GM19395 (cell line): Measurements from ENCODE around the gene GRIK2.
"Not testable (repeated sequence)": the region's sequence is repeated elsewhere in the genome, so short reads cannot be mapped to it uniquely, and the experiment has no call there.

Experiments used
- ATAC-seq: cut with Tn5 transposase; IDR thresholded peaks from one replicate; pipeline ENCODE4 v1.9.1; 2021; ENCODE audit warnings: mild to moderate bottlenecking, moderate library complexity; ENCODE audit not compliant: unreplicated experiment

Gene GRIK2

DNA sequence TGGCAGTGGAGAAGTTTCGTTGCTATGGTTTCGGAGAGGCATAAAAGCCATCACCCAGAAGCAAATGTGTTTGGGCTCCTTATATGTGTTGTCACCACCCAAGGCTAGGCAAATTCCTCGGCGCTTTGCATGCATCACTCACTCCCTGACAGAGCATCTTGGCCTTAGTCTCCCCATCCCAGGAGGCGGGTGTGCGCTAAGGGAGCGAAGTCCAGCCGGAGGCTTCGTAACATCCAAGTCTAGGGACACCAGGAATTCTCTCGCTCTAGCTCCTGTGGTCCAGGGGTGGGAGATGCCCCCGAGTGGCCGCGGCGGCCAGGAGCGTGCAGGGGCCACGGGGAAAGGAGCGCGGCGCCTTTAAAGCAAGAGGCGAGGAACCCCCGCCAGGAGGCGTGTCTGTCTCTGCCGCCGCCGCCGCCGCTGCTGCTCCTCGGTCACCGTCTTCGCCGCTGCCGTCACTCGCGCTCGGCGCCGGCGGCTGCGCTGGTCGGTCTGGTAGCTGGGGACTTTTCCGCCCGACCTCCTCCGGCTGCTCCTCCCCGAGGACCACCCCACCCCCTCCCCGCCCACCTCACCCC is at the start of gene GRIK2:
GRIK2 (plus strand) TSS at position 458 of the 578 bp plus-strand sequence.
- ATAC-seq = no peak

DNA sequence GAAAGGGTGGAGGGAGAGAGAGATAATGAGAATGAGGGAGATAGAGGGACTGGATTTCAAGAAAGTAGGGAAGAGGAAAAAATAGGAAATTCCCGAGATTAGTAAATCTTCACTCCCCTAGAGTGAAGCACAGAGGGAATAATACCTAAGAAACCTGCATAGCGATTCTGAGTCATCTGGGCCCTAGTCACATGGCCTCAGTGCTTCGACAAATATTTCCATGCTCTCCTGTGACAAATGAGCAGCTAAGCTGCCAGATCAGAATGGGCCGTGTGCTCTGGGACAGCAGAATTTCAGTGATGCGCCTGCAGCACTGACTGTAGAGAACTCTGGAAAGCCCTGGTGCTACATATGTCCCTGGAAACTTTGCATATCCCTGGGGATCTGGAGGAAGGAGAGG is 48.6 kb upstream of the GRIK2 start:
- ATAC-seq = no peak

DNA sequence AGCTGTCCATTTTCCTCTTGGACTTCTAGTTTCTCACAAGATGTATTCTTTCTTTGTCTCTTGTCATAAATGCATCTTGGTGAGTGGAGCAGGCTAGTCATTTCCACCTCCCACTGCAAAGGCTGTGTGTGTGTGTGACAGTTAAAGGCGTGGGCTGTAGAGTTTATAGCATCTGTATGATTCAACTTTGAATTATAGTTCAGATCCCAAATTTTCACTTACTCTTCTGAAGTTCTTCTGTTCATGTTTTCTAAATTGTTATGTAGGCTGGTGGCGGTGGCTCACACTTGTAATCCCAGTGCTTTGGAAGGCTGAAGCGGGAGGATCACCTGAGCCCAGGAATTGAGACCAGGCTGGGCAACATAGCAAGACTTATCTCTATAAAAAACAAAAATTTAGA is 44.7 kb upstream of the GRIK2 start:
- ATAC-seq = no peak

GRCh38 chr6:101350631-101351030 is 42.9 kb upstream of the GRIK2 start:
- ATAC-seq = not testable (repeated sequence)

- no peak for ATAC-seq
Observed at GRCh38 chr6:101351173-101351572, 42.3 kb upstream of the GRIK2 start.

DNA sequence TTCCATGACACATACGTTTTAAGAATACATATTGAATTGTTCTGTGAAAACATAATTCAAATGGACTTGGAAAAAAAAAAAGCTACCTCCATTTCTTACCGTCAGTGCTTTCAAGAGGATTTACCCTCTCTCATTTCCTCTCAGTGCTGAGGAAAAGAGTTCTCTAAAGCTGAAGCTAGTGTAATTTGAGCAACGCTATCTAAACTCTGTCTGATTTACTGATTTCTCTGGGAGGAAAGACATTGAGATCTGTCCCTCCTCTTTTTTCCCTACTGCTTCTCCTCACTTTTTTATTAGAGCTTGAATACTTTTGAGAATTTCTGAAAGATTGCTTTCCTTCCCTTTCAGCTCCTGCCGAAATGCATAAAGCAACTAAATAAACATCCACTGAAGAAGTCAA is 41.2 kb upstream of the GRIK2 start:
- no peak for ATAC-seq

- ATAC-seq = no peak
Observed at GRCh38 chr6:101365181-101365580, 28.3 kb upstream of the GRIK2 start.

DNA sequence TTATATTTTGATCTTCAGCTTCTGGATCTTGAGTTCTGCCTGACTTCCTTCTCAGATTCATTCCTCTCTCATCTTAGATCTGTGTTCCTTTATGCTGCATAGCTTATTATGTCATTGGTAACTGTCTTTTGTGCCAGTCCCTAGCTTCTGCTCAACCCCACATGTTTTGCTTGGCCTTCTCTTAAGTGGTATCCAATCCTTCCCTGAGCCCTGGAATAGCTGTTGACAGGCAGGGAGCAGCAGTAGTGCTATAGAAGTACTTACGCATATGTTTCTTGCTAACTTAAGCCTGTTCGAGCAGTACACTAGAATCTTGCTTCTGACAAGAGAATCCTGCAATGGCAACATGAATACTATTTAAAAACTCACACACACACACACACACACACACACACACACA is 13.6 kb upstream of the GRIK2 start:
- no peak for ATAC-seq

DNA sequence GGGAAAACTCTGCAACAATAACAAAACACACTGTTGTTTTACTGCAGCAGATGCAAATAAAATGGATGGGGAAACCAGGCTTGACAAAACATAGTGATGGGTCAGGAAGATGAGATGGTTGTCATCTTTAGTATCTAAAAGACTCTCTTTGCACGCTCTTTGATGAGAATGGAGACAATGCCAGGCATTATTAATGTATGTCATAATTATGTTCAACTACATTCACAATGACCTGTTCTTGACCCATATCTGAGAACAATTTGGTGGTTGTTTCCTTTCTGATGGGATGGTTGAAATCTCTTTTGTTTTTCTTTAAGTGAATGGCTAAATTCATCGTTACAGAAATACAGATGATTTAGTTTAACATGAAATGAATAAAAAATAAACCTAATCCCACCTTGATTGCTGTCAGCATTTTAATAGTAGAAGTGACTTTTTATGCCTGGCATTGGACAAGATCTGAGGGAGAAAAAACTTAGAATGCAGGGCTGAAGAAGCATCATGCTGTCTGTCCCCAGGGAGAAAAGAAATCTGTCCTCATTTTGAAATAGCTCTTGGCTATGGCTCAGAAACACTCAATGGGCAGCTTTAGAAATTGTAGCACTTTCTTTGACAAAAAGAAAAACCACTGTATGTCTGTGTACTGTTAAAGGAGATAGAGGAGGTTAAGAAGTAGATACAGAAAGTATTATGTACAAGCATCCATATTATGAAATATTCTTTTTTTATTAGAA is 12.4 kb upstream of the GRIK2 start:
- ATAC-seq = no peak

DNA sequence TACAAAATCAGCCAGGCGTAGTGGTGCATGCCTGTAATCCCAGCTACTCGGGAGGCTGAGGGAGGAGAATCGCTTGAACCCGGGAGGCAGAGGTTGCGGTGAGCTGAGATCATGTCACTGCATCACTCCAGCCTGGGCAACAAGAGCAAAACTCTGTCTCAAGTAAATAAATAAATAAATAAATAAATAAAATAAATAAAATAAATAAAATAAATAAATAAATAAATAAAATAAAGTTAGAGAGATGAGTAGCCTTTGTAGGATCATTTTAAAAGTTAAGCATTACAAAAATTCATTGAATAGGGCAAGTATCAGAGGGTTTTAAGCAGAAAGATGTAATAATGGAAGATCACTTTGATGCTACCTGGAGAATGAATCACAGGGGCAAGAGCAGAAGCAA is 9.8 kb upstream of the GRIK2 start:
- not testable (repeated sequence) for ATAC-seq

- no peak for ATAC-seq
Observed at GRCh38 chr6:101386982-101387381, 6.5 kb upstream of the GRIK2 start.

- no peak for ATAC-seq
Observed at GRCh38 chr6:101391772-101392585, 1.5 kb upstream of the GRIK2 start.

- ATAC-seq = no peak
Observed at GRCh38 chr6:101392586-101393230, 800 bp upstream of the GRIK2 start.

- no peak for ATAC-seq
Observed at GRCh38 chr6:101393829-101394251, 332 bp downstream of the GRIK2 start.

GRCh38 chr6:101394936-101395335 is 1.4 kb downstream of the GRIK2 start:
- no peak for ATAC-seq

- ATAC-seq = no peak
Observed at GRCh38 chr6:101395345-101395744, 1.8 kb downstream of the GRIK2 start.

DNA sequence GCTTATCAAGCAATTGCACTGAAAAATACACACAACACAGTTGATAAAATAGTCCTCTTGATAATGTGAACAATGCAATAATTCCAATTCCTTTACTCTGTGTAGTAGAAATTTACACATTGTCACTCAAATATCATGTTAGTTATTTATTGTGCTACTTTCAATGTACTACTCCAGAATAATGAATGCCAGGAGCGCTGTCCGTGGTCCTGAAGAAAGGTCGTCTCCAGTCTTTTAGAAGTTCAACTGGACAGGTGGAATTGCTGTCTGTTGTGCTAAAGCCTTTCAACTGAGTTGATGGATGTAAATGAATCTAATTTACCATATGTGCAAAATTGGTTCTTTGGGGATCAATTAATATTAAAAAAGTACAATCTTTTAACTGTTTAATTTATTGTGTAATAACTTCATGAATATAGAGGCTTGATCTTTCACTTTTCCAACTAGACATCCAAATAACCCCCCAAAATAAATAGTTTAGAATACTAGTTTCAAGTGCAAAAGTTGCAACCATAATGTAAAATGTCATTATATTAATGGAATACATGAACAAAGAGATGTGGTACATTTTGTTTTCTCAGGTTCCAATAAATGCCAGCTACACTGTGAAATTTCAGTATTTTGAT is 3.2 kb downstream of the GRIK2 start:
- ATAC-seq = no peak

GRCh38 chr6:101397199-101397598 is 3.7 kb downstream of the GRIK2 start:
- no peak for ATAC-seq

- ATAC-seq = no peak
Observed at GRCh38 chr6:101398716-101399615, 5.5 kb downstream of the GRIK2 start.

- no peak for ATAC-seq
Observed at GRCh38 chr6:101399616-101400162, 6.2 kb downstream of the GRIK2 start.
